ENCODE data around the gene NSG1.

The NSG1 gene

GRCh38 chr4:4395849-4396627, 9.1 kb downstream of the NSG1 start:
- Mint-ChIP-seq H3K27ac (no peak overlapping the region), H3K9me3 (peaks cover 19% of the 10 kb centered on the region), H3K27me3 (ENCODE audit: low read depth, poor library complexity) (peaks cover 64% of the 10 kb centered on the region), H3K36me3 (ENCODE audit: low read depth) (no peaks in the 10 kb centered on the region), H3K4me1 (peaks cover 14% of the 10 kb centered on the region), H3K4me3 (no peak overlapping the region)
- TF ChIP-seq CTCF (IDR thresholded peaks at IDR 0.05) = no peak
- DNase-seq = peak; percentile 48

GRCh38 chr4:4396628-4397440, 9.9 kb downstream of the NSG1 start:
- H3K36me3 Mint-ChIP-seq (ENCODE audit: low read depth) = no peaks in the 10 kb centered on the region
- H3K4me3 Mint-ChIP-seq = no peak overlapping the region
- H3K27me3 Mint-ChIP-seq (ENCODE audit: low read depth, poor library complexity) = peaks cover 57% of the 10 kb centered on the region
- no peak for DNase-seq
- H3K9me3 Mint-ChIP-seq = peaks cover 19% of the 10 kb centered on the region
- no peak for TF ChIP-seq CTCF (IDR thresholded peaks at IDR 0.05)
- peak overlapping the region; percentile 83 for H3K27ac Mint-ChIP-seq
- H3K4me1 Mint-ChIP-seq = peaks cover 14% of the 10 kb centered on the region

- DNase-seq = no peak
- peaks cover 14% of the 10 kb centered on the region for H3K4me1 Mint-ChIP-seq
- no peak overlapping the region for H3K4me3 Mint-ChIP-seq
- peaks cover 54% of the 10 kb centered on the region for H3K27me3 Mint-ChIP-seq (ENCODE audit: low read depth, poor library complexity)
- H3K9me3 Mint-ChIP-seq = peaks cover 19% of the 10 kb centered on the region
- TF ChIP-seq CTCF (IDR thresholded peaks at IDR 0.05) = no peak
- no peak overlapping the region for H3K27ac Mint-ChIP-seq
- no peaks in the 10 kb centered on the region for H3K36me3 Mint-ChIP-seq (ENCODE audit: low read depth)
These were observed 10.5 kb downstream of the NSG1 start for GRCh38 chr4:4397441-4397819.

- no peak for DNase-seq
- Mint-ChIP-seq H3K27me3 (ENCODE audit: low read depth, poor library complexity) (peaks cover 47% of the 10 kb centered on the region), H3K27ac (no peak overlapping the region), H3K4me1 (peaks cover 14% of the 10 kb centered on the region), H3K9me3 (peaks cover 19% of the 10 kb centered on the region), H3K4me3 (no peak overlapping the region), H3K36me3 (ENCODE audit: low read depth) (no peaks in the 10 kb centered on the region)
- no peak for TF ChIP-seq CTCF (IDR thresholded peaks at IDR 0.05)
These were observed 11.5 kb downstream of the NSG1 start for GRCh38 chr4:4398430-4398829.

- Mint-ChIP-seq H3K9me3 (peaks cover 19% of the 10 kb centered on the region), H3K36me3 (ENCODE audit: low read depth) (no peaks in the 10 kb centered on the region), H3K27me3 (ENCODE audit: low read depth, poor library complexity) (peaks cover 26% of the 10 kb centered on the region), H3K4me3 (no peak overlapping the region), H3K27ac (no peak overlapping the region), H3K4me1 (peaks cover 8% of the 10 kb centered on the region)
- DNase-seq = no peak
- TF ChIP-seq CTCF (IDR thresholded peaks at IDR 0.05) = no peak
These were observed 14.1 kb downstream of the NSG1 start for GRCh38 chr4:4401036-4401435.
